K562 (cell line): ENCODE measurements around the gene ZC3H10. TPM values are rescaled to one million over a fixed set of nuclear protein-coding genes. Genes with fewer than 3 reads are reported as not detected.

Source experiments
- BRD9 ChIP-seq: fragments of 450-650 bp; IDR thresholded peaks from 2 replicates; pipeline ENCODE4 v1.6.1; 2018; ENCODE audit warnings: low read depth; ENCODE audit not compliant: partially characterized antibody
- CAMTA2 ChIP-seq: fragments of 250-450 bp; sonication (Bioruptor Pico); conservative IDR thresholded peaks from 2 replicates; pipeline ENCODE4 v1.5.1; 2022
- CBFA2T2 ChIP-seq: fragments of 450-650 bp; conservative IDR thresholded peaks from 2 replicates; pipeline ENCODE4 v1.6.1; 2017; ENCODE audit warnings: mild to moderate bottlenecking
- CBX8 ChIP-seq: fragments of 200-600 bp; sonication (generic); IDR thresholded peaks from 2 replicates; pipeline ENCODE4 v1.6.1; 2012; ENCODE audit warnings: borderline replicate concordance, mixed run types, low read depth, mild to moderate bottlenecking, moderate library complexity, mixed read lengths, low read length, control low read depth, inconsistent platforms; ENCODE audit not compliant: poor library complexity, severe bottlenecking; ENCODE audit errors: extremely low read depth
- CXXC5 ChIP-seq: fragments of 250-450 bp; sonication (Bioruptor Pico); IDR thresholded peaks from 2 replicates; pipeline ENCODE4 v1.8.0; 2022; ENCODE audit warnings: inconsistent platforms, mild to moderate bottlenecking, moderate library complexity
- FOXK2 ChIP-seq, 2 experiments: fragments of 450-650 bp; IDR thresholded peaks in 1 of 2; conservative IDR thresholded peaks in 1 of 2; 2 replicates each; pipeline ENCODE4 v1.6.1; 2016; ENCODE audit warnings: low read depth in 2 of 2, mild to moderate bottlenecking in 1 of 2
- FOXM1 ChIP-seq, 2 experiments: fragments of 450-650 bp in 1 of 2; sonication (generic) in 1 of 2; formaldehyde crosslinking in 1 of 2; IDR thresholded peaks; 2 replicates each; pipeline versions ENCODE4 v1.6.1 to v1.9.0; 2017 to 2022; ENCODE audit warnings: low read depth in 2 of 2, mild to moderate bottlenecking in 2 of 2, missing genetic modification reagents in 1 of 2, moderate library complexity in 1 of 2
- HEY1 ChIP-seq: fragments of 250-450 bp; sonication (Bioruptor Pico); IDR thresholded peaks from 2 replicates; pipeline ENCODE4 v1.5.0; 2020; ENCODE audit warnings: mild to moderate bottlenecking, moderate library complexity, borderline replicate concordance
- HLTF ChIP-seq: fragments of 450-650 bp; IDR thresholded peaks from 2 replicates; pipeline ENCODE4 v1.6.1; 2016
- HNRNPK ChIP-seq: fragments of 200-400 bp; formaldehyde crosslinking; IDR thresholded peaks from one replicate; pipeline ENCODE4 v1.6.1; 2018; ENCODE audit warnings: mild to moderate bottlenecking, low read depth, low read length; ENCODE audit not compliant: poor library complexity, severe bottlenecking
- KLF16 ChIP-seq: IDR thresholded peaks from 2 replicates; pipeline ENCODE4 v1.6.1; 2016; ENCODE audit warnings: antibody characterized with exemption
- LEF1 ChIP-seq: fragments of 450-650 bp; IDR thresholded peaks from 2 replicates; pipeline ENCODE4 v1.6.1; 2016; ENCODE audit warnings: mild to moderate bottlenecking
- MTA2 ChIP-seq: fragments of 450-650 bp; IDR thresholded peaks from 2 replicates; pipeline ENCODE4 v1.6.1; 2016; ENCODE audit warnings: low read depth
- PYGO2 ChIP-seq: fragments of 450-650 bp; IDR thresholded peaks from 2 replicates; pipeline ENCODE4 v1.6.1; 2016; ENCODE audit warnings: mild to moderate bottlenecking, missing genetic modification characterization, moderate library complexity, missing compliant biosample characterization
- SMAD4 ChIP-seq: fragments of 250-450 bp; sonication (Bioruptor Pico); conservative IDR thresholded peaks from 2 replicates; pipeline ENCODE4 v1.8.0; 2021; ENCODE audit warnings: inconsistent platforms, mild to moderate bottlenecking, moderate library complexity
- ZBTB17 ChIP-seq: fragments of 450-650 bp; formaldehyde crosslinking; IDR thresholded peaks from 2 replicates; pipeline ENCODE4 v1.4.0; 2020; ENCODE audit warnings: mild to moderate bottlenecking
- ZBTB7A ChIP-seq: IDR thresholded peaks from 2 replicates; pipeline ENCODE4 v1.6.1; 2011; ENCODE audit warnings: low read depth, mild to moderate bottlenecking, low read length, moderate library complexity, borderline replicate concordance; ENCODE audit not compliant: control insufficient read depth
- ZEB2 ChIP-seq: fragments of 450-650 bp; IDR thresholded peaks from 2 replicates; pipeline ENCODE4 v1.6.1; 2016
- ZNF175 ChIP-seq: fragments of 200-800 bp; sonication (Bioruptor generic); IDR thresholded peaks from 2 replicates; pipeline ENCODE4 v1.6.1; 2016; ENCODE audit warnings: low read depth, mild to moderate bottlenecking, missing genetic modification characterization, missing compliant biosample characterization
- ZNF282 ChIP-seq: sonication (generic); formaldehyde crosslinking; IDR thresholded peaks from 2 replicates; pipeline ENCODE4 v1.8.1; 2023; ENCODE audit warnings: missing genetic modification reagents
- ZNF436 ChIP-seq: fragments of 250-450, 450-650 bp; sonication (Bioruptor Pico); formaldehyde crosslinking; IDR thresholded peaks from 2 replicates; pipeline ENCODE4 v1.7.0; 2020; ENCODE audit warnings: mild to moderate bottlenecking
- ZNF785 ChIP-seq: fragments of 250-450 bp; sonication (Bioruptor Pico); IDR thresholded peaks from 2 replicates; pipeline ENCODE4 v1.4.0; 2020; ENCODE audit warnings: mild to moderate bottlenecking
- polyA plus RNA-seq, 8 experiments: library from polyadenylated mRNA; depleted of rRNA in 4 of 8; stranded (reverse) in 5 of 8; unstranded in 3 of 8; fragments of >200 nt; fragmentation: Nextera tagmentation in 2 of 8; fragmentation: Illumina TruSeq in 1 of 8; extraction: Ambion mirVana in 2 of 8; extraction: Trizol in 1 of 8; gene quantifications; 2 replicates each; pipeline versions ENCODE4 v1.2.1 to v1.2.3, GENCODE V29; 2011 to 2014; ENCODE audit warnings: inconsistent platforms in 1 of 8, missing spikeins in 1 of 8
- total RNA-seq, 7 experiments: library from RNA; depleted of rRNA in 6 of 7; stranded (reverse); fragments of >200 nt in 6 of 7; fragmentation: Illumina TruSeq in 2 of 7; extraction: Trizol in 2 of 7; gene quantifications; 2 replicates each; pipeline versions ENCODE4 v1.2.1 to v1.2.3, GENCODE V29; 2011 to 2021; ENCODE audit warnings: low replicate concordance in 1 of 7
- TF ChIP-seq, protein P1 (sequence below), 2 experiments: fragments of 450-650 bp in 1 of 2; IDR thresholded peaks; 2 replicates each; pipeline ENCODE4 v1.6.1; 2011 to 2017; ENCODE audit warnings: low read depth in 2 of 2, antibody characterized with exemption in 1 of 2, borderline replicate concordance in 1 of 2, low read length in 1 of 2, mild to moderate bottlenecking in 1 of 2, mixed read lengths in 1 of 2; ENCODE audit not compliant: control insufficient read depth in 1 of 2
- TF ChIP-seq, protein P2 (sequence below), 2 experiments: fragments of 450-650 bp; IDR thresholded peaks; 2 replicates each; pipeline ENCODE4 v1.6.1; 2016
- TF ChIP-seq, protein P3 (sequence below): fragments of 450-650 bp; formaldehyde crosslinking; IDR thresholded peaks from 2 replicates; pipeline ENCODE4 v1.4.0; 2022; ENCODE audit warnings: missing genetic modification characterization

Gene ZC3H10
- total and polyA plus RNA-seq, 9 of the 15 experiments (the other 6 are each of a cell fraction or from before 2014, with no cell fraction given) = 0.31 to 4.1 (median 1.6) TPM

GRCh38 chr12:56107242-56107641 is 10.8 kb upstream of the ZC3H10 start (continued):
- TF ChIP-seq, protein P1, sequence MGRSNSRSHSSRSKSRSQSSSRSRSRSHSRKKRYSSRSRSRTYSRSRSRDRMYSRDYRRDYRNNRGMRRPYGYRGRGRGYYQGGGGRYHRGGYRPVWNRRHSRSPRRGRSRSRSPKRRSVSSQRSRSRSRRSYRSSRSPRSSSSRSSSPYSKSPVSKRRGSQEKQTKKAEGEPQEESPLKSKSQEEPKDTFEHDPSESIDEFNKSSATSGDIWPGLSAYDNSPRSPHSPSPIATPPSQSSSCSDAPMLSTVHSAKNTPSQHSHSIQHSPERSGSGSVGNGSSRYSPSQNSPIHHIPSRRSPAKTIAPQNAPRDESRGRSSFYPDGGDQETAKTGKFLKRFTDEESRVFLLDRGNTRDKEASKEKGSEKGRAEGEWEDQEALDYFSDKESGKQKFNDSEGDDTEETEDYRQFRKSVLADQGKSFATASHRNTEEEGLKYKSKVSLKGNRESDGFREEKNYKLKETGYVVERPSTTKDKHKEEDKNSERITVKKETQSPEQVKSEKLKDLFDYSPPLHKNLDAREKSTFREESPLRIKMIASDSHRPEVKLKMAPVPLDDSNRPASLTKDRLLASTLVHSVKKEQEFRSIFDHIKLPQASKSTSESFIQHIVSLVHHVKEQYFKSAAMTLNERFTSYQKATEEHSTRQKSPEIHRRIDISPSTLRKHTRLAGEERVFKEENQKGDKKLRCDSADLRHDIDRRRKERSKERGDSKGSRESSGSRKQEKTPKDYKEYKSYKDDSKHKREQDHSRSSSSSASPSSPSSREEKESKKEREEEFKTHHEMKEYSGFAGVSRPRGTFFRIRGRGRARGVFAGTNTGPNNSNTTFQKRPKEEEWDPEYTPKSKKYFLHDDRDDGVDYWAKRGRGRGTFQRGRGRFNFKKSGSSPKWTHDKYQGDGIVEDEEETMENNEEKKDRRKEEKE (IDR thresholded peaks at IDR 0.05; ENCODE audit: borderline replicate concordance in 1 of 2, control insufficient read depth in 1 of 2, low read depth in 2 of 2, low read length in 1 of 2) = no peak
- no peak for TF ChIP-seq SMAD4
- peak; percentile 85 for TF ChIP-seq CBFA2T2
- TF ChIP-seq LEF1 = no peak
- TF ChIP-seq PYGO2 (tag) = no peak
- TF ChIP-seq ZNF282 (CRISPR knock-in tag) = no peak
- TF ChIP-seq BRD9 = no peak
- TF ChIP-seq CBX8 = no peak
- no peak for TF ChIP-seq ZNF785
- TF ChIP-seq MTA2 = peak; percentile 77
- TF ChIP-seq HEY1 (CRISPR knock-in tag) = no peak
- TF ChIP-seq ZBTB17 (CRISPR knock-in tag) = no peak
- TF ChIP-seq KLF16 = no peak; the same call in 1 of the 2 replicates
- no peak for TF ChIP-seq ZNF175 (CRISPR knock-in tag)
- TF ChIP-seq, protein P2, sequence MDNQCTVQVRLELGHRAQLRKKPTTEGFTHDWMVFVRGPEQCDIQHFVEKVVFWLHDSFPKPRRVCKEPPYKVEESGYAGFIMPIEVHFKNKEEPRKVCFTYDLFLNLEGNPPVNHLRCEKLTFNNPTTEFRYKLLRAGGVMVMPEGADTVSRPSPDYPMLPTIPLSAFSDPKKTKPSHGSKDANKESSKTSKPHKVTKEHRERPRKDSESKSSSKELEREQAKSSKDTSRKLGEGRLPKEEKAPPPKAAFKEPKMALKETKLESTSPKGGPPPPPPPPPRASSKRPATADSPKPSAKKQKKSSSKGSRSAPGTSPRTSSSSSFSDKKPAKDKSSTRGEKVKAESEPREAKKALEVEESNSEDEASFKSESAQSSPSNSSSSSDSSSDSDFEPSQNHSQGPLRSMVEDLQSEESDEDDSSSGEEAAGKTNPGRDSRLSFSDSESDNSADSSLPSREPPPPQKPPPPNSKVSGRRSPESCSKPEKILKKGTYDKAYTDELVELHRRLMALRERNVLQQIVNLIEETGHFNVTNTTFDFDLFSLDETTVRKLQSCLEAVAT (IDR thresholded peaks at IDR 0.05) = no peak
- TF ChIP-seq HNRNPK = no peak
- TF ChIP-seq CAMTA2 (CRISPR knock-in tag) = no peak
- no peak for TF ChIP-seq HLTF
- peak; percentile 57; the same call in 1 of the 2 replicates for TF ChIP-seq FOXM1 (IDR thresholded peaks at IDR 0.05; ENCODE audit: low read depth)
- TF ChIP-seq FOXM1 (CRISPR knock-in tag; IDR thresholded peaks at IDR 0.05; ENCODE audit: low read depth) = no peak
- TF ChIP-seq, protein P3, sequence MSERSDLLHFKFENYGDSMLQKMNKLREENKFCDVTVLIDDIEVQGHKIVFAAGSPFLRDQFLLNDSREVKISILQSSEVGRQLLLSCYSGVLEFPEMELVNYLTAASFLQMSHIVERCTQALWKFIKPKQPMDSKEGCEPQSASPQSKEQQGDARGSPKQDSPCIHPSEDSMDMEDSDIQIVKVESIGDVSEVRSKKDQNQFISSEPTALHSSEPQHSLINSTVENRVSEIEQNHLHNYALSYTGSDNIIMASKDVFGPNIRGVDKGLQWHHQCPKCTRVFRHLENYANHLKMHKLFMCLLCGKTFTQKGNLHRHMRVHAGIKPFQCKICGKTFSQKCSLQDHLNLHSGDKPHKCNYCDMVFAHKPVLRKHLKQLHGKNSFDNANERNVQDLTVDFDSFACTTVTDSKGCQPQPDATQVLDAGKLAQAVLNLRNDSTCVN (CRISPR knock-in tag) = no peak
- no peak for TF ChIP-seq ZBTB7A
- no peak; the same call in 1 of the 2 replicates for TF ChIP-seq CXXC5 (CRISPR knock-in tag)
- peak; percentile 54 to 59; a peak in 2 of 4 replicates for TF ChIP-seq FOXK2 (conservative IDR thresholded peaks at IDR 0.05 in 1 of 2, IDR thresholded peaks at IDR 0.05 in 1 of 2; ENCODE audit: low read depth in 2 of 2)
- TF ChIP-seq ZNF436 (CRISPR knock-in tag) = no peak
- 0 out of 2 replicates have a peak, but pooled peaks have one; percentile 43 for TF ChIP-seq ZEB2
